Skeletal muscle satellite cell (primary cell): ENCODE results near the gene NT5DC3.

ENCODE experiments used
- H3K27me3 ChIP-seq: 2 replicates; pipeline ENCODE4 v1.7.0; 2013; ENCODE audit warnings: low read length; ENCODE audit not compliant: control insufficient read depth, insufficient read depth
- H3K36me3 ChIP-seq: 2 replicates; pipeline ENCODE4 v1.7.0; 2013; ENCODE audit warnings: mild to moderate bottlenecking, control low read depth, low read length; ENCODE audit not compliant: insufficient read depth
- H3K4me1 ChIP-seq: 2 replicates; pipeline ENCODE4 v1.7.0; 2013; ENCODE audit warnings: low read length; ENCODE audit not compliant: control insufficient read depth, insufficient read depth
- H3K4me2 ChIP-seq: 2 replicates; pipeline ENCODE4 v1.7.0; 2013; ENCODE audit warnings: mild to moderate bottlenecking, low read length
- H3K4me3 ChIP-seq: 2 replicates; pipeline ENCODE4 v1.7.0; 2013; ENCODE audit warnings: low read length
- H3K9ac ChIP-seq: 2 replicates; pipeline ENCODE4 v1.7.0; 2013; ENCODE audit warnings: mild to moderate bottlenecking, low read depth, low read length, moderate library complexity
- H3K9me3 ChIP-seq: replicated peaks from 2 replicates; pipeline ENCODE4 v1.7.0; 2013; ENCODE audit warnings: mild to moderate bottlenecking, control low read depth, low read length

Gene NT5DC3

GRCh38 chr12:103756443-103756842, 84.6 kb downstream of the NT5DC3 start:
- Histone ChIP-seq H3K4me2 (no peak overlapping the region), H3K27me3 (no peaks in the 10 kb centered on the region), H3K9me3 (no peaks in the 10 kb centered on the region), H3K36me3 (peaks cover 1% of the 10 kb centered on the region), H3K4me3 (no peak overlapping the region), H3K9ac (no peak overlapping the region), H3K4me1 (no peaks in the 10 kb centered on the region)

DNA sequence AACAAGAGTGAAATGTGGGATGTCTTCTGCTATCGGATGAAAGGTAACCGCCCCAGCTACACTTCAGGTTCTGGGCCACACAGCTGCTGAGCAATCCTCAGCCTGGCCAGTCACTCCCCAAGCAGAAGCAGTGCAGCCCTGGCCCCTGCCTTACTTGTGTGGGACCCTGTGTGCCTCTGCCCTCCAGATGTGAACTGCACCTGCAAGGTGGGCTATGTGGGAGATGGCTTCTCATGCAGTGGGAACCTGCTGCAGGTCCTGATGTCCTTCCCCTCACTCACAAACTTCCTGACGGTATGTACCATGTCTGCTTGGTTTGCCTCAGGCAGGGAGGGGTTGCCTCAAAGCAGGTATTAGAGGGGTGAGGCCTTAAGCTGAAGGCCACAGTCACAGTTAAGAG, 85.6 kb downstream of the NT5DC3 start:
- no peaks in the 10 kb centered on the region for H3K4me1 ChIP-seq
- no peaks in the 10 kb centered on the region for H3K27me3 ChIP-seq
- H3K36me3 ChIP-seq = no peaks in the 10 kb centered on the region
- H3K4me3 ChIP-seq = no peak overlapping the region
- H3K9ac ChIP-seq = no peak overlapping the region
- H3K9me3 ChIP-seq = no peaks in the 10 kb centered on the region
- H3K4me2 ChIP-seq = no peak overlapping the region

DNA sequence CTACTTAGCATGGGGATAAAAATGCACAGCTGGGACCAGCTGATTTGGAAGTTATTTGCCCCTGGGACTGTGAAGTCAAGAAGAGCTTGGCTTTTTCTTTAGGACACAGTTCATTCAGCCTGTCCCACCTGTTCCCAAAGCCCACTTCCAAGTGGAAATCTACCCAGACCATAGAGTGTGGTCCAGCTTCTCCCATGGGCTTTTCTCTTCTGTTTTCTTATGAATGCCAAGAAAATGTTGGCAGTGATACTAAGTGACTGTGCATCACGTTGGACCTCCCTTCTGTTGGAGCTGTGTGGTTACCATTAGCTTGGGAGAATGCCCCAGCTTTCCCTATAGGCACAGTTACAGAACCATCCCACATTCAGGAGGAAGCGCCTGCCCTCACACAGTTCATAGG, 89.4 kb downstream of the NT5DC3 start:
- H3K27me3 ChIP-seq = no peaks in the 10 kb centered on the region
- H3K4me1 ChIP-seq = no peaks in the 10 kb centered on the region
- no peak overlapping the region for H3K9ac ChIP-seq

DNA sequence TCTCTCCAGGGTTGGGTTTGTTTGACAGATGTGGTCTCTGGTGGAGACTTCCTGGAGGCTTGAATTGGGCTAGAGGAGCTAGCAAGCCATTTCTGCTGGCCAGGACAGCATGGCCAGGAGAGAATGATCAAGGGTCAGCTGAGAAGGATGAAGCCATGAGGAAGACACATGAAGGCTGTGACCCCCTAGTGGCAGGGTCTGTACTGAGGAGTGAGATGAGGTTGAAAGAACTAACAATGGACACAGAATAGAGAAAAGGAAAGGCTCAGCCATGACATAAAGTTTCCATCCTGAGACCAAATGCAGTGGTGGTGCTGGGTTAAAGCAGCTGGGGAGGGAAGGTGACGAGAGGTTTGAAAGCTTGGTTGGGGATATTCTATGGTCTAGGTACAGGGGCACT, 89.9 kb downstream of the NT5DC3 start:
- H3K9ac ChIP-seq = no peak overlapping the region

More for the DNA sequence above, 89.4 kb downstream of the NT5DC3 start:
- no peaks in the 10 kb centered on the region for H3K36me3 ChIP-seq
- no peaks in the 10 kb centered on the region for H3K9me3 ChIP-seq
- no peak overlapping the region for H3K4me3 ChIP-seq
- H3K4me2 ChIP-seq = no peak overlapping the region

DNA sequence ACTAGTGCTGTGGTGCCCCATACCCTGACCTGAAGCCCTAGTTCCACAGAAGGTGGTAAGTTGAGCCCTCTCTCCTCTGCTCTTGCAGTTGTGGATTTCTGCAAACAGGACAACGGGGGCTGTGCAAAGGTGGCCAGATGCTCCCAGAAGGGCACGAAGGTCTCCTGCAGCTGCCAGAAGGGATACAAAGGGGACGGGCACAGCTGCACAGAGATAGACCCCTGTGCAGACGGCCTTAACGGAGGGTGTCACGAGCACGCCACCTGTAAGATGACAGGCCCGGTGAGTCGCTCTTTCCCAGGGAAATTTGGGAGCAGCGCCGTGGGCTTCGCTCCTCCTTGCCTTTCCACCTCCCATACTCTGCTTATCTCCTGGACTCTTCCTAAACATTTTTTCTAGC, 92.2 kb downstream of the NT5DC3 start:
- Histone ChIP-seq H3K9me3 (no peaks in the 10 kb centered on the region), H3K27me3 (no peaks in the 10 kb centered on the region), H3K4me2 (no peak overlapping the region), H3K4me3 (no peak overlapping the region), H3K36me3 (no peaks in the 10 kb centered on the region), H3K4me1 (no peaks in the 10 kb centered on the region), H3K9ac (no peak overlapping the region)

More for the DNA sequence above, 89.9 kb downstream of the NT5DC3 start:
- Histone ChIP-seq H3K4me1 (no peaks in the 10 kb centered on the region), H3K36me3 (no peaks in the 10 kb centered on the region), H3K4me2 (no peak overlapping the region), H3K9me3 (no peaks in the 10 kb centered on the region), H3K27me3 (no peaks in the 10 kb centered on the region), H3K4me3 (no peak overlapping the region)

- Histone ChIP-seq H3K4me2 (no peak overlapping the region), H3K4me1 (no peaks in the 10 kb centered on the region), H3K36me3 (no peaks in the 10 kb centered on the region), H3K9ac (no peak overlapping the region), H3K4me3 (no peak overlapping the region), H3K9me3 (no peaks in the 10 kb centered on the region), H3K27me3 (no peaks in the 10 kb centered on the region)
Measured at GRCh38 chr12:103748002-103748401, 93.0 kb downstream of the NT5DC3 start.

DNA sequence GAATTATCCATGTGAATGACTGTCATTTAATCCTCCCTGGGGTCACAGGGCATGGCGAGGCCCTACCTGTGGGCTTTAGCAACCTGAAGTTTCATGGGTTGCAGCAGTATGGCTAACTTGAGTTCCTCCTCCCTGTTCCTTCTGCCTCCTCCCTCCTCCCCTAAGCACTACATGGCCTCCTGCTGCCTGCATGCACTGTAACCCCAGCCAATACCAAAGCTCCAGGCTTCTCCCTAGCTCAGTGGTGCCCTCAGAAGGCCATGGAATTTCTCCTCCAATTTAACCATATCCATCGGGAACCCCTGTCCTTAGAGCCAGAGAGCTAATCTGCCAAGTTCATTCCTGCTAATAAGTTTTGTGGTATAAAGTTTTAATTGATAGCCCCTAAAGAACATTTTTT, 95.1 kb downstream of the NT5DC3 start:
- Histone ChIP-seq H3K4me2 (no peak overlapping the region), H3K36me3 (no peaks in the 10 kb centered on the region), H3K27me3 (no peaks in the 10 kb centered on the region), H3K4me3 (no peak overlapping the region), H3K4me1 (peaks cover 5% of the 10 kb centered on the region), H3K9ac (no peak overlapping the region), H3K9me3 (no peaks in the 10 kb centered on the region)

DNA sequence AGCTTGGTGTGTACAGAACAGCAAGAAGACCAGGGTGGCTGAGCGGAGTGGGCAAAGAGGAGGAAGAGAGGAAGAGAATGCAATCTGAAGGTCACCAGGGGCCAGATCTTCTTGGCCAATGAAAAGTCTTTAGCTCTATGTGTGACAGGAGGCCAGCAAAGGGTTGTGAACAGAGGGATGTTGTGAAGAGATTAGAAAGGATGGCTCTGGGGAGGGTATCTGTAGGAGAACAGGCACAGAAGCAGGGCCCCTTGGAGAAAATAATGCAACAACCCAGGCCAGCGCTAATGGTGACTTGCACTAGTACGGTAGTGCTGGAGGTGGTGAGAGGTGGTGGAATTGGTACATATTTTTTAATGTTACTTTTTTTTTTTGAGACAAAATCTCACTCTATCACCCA, 97.2 kb downstream of the NT5DC3 start:
- H3K4me1 ChIP-seq = peaks cover 5% of the 10 kb centered on the region
- no peaks in the 10 kb centered on the region for H3K9me3 ChIP-seq
- no peaks in the 10 kb centered on the region for H3K36me3 ChIP-seq
- no peak overlapping the region for H3K9ac ChIP-seq
- no peaks in the 10 kb centered on the region for H3K27me3 ChIP-seq
- no peak overlapping the region for H3K4me3 ChIP-seq
- no peak overlapping the region for H3K4me2 ChIP-seq

DNA sequence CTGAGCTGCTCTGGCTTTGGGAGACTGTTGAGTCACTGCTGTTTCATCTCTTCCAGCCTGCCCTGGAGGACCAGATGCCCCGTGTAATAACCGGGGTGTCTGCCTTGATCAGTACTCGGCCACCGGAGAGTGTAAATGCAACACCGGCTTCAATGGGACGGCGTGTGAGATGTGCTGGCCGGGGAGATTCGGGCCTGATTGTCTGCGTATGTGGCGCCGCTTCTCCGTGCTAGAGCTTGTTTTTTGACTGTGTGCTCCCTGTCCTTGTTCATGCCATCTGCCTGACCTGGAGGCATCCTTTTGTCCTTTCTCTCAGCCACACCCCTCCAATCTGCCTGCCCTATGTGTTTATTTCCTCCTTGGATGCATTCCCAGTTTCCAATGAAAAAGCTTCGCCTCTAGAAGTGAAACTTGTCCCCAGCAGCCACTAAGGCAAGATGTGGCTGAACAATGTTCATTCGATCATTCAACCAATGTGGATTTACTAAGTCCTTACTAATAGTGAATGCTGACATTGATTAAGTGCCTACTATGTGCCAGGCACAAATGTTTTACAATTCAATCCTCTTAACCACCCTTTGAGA, 98.6 kb downstream of the NT5DC3 start:
- H3K36me3 ChIP-seq = no peaks in the 10 kb centered on the region

GRCh38 chr12:103737881-103738280, 103.2 kb downstream of the NT5DC3 start:
- H3K9ac ChIP-seq = no peak overlapping the region
- no peaks in the 10 kb centered on the region for H3K9me3 ChIP-seq
- H3K36me3 ChIP-seq = no peaks in the 10 kb centered on the region
- H3K4me3 ChIP-seq = no peak overlapping the region
- H3K4me1 ChIP-seq = peaks cover 5% of the 10 kb centered on the region
- no peak overlapping the region for H3K4me2 ChIP-seq
- peaks cover 5% of the 10 kb centered on the region for H3K27me3 ChIP-seq

More for the DNA sequence above, 98.6 kb downstream of the NT5DC3 start:
- Histone ChIP-seq H3K9ac (no peak overlapping the region), H3K27me3 (no peaks in the 10 kb centered on the region), H3K4me1 (peaks cover 5% of the 10 kb centered on the region), H3K4me2 (peak overlapping the region; percentile 17), H3K9me3 (no peaks in the 10 kb centered on the region), H3K4me3 (no peak overlapping the region)

- Histone ChIP-seq H3K36me3 (no peaks in the 10 kb centered on the region), H3K4me2 (no peak overlapping the region), H3K4me1 (no peaks in the 10 kb centered on the region), H3K9ac (no peak overlapping the region), H3K9me3 (no peaks in the 10 kb centered on the region), H3K27me3 (peaks cover 5% of the 10 kb centered on the region), H3K4me3 (no peak overlapping the region)
Measured at GRCh38 chr12:103736572-103736971, 104.5 kb downstream of the NT5DC3 start.

DNA sequence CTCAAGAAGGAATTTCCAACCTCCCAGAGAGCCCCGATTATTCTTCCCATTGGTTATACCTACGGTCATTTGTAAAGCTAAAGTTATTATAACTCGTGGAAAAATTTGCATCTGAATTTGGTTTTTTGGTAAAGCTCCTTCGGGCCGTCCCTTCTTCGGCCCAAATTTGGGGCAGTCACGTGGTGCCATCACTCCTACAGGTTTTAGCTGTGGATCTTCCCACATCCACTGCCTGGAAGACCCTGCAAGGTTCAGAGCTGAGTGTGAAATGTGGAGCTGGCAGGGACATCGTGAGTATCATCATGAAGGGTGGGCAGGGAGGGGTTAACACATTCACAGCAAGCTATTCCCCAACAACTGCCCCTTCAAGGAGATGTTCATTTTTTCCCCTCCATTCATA, 105.7 kb downstream of the NT5DC3 start:
- no peak overlapping the region for H3K4me2 ChIP-seq
- H3K9ac ChIP-seq = no peak overlapping the region
- H3K4me3 ChIP-seq = no peak overlapping the region
- H3K9me3 ChIP-seq = no peaks in the 10 kb centered on the region
- no peaks in the 10 kb centered on the region for H3K36me3 ChIP-seq
- no peaks in the 10 kb centered on the region for H3K4me1 ChIP-seq
- H3K27me3 ChIP-seq = peaks cover 5% of the 10 kb centered on the region
